Activated B cell treated with CpG ODN at 0.5 μM for 24 hours (primary cell): ENCODE measurements around the gene REXO2. TPM values are rescaled to one million over a fixed set of nuclear protein-coding genes. Genes with fewer than 3 reads are reported as not detected.

Experiments used
- ATAC-seq: fragments of 200-7000 bp; cut with Tn5 transposase; one replicate; pipeline ENCODE4 v1.10.0; 2021; ENCODE audit warnings: low read depth, mild to moderate bottlenecking, moderate library complexity
- CTCF ChIA-PET: fragments of 350-600 bp; sonication (Branson Sonifier 250); formaldehyde crosslinking; loops from one replicate; lab custom pipeline; 2021; ENCODE audit warnings: antibody characterized with exemption; lab: Charles Lee
- POLR2A ChIA-PET: fragments of 350-600 bp; sonication (Branson Sonifier 250); formaldehyde crosslinking; loops from one replicate; lab custom pipeline; 2021; ENCODE audit warnings: antibody characterized with exemption; lab: Charles Lee
- DNase-seq: peaks from one replicate; pipeline ENCODE4 v3.0.0; 2022
- H3K27ac Mint-ChIP-seq: one replicate; pipeline ENCODE4 v1.8.0; 2020; ENCODE audit warnings: mixed read lengths
- H3K27me3 Mint-ChIP-seq: one replicate; pipeline ENCODE4 v1.8.0; 2021; ENCODE audit warnings: mixed read lengths
- H3K36me3 Mint-ChIP-seq: one replicate; pipeline ENCODE4 v1.8.0; 2021; ENCODE audit warnings: low read depth, mixed read lengths
- H3K4me1 Mint-ChIP-seq: one replicate; pipeline ENCODE4 v1.8.0; 2021; ENCODE audit warnings: mixed read lengths
- H3K4me3 Mint-ChIP-seq: one replicate; pipeline ENCODE4 v1.8.0; 2020; ENCODE audit warnings: mild to moderate bottlenecking, mixed read lengths
- H3K9me3 Mint-ChIP-seq: one replicate; pipeline ENCODE4 v1.8.0; 2020; ENCODE audit warnings: mixed read lengths
- CTCF ChIP-seq: fragments of 200-600 bp; IDR thresholded peaks from one replicate; pipeline ENCODE4 v1.8.0; 2022; ENCODE audit warnings: antibody characterized with exemption, mild to moderate bottlenecking
- intact Hi-C: fragments of 100-400 bp; cut with micrococcal nuclease; formaldehyde crosslinking; loops from one replicate; pipeline ENCODE4 v1.15.1; 2024
- total RNA-seq: library from RNA; stranded (reverse); gene quantifications from 2 replicates; pipeline ENCODE4 v1.2.3, GENCODE V29; 2022

REXO2 gene
- total RNA-seq, 1 donor from 2014 or later, result 27.3 TPM

DNA sequence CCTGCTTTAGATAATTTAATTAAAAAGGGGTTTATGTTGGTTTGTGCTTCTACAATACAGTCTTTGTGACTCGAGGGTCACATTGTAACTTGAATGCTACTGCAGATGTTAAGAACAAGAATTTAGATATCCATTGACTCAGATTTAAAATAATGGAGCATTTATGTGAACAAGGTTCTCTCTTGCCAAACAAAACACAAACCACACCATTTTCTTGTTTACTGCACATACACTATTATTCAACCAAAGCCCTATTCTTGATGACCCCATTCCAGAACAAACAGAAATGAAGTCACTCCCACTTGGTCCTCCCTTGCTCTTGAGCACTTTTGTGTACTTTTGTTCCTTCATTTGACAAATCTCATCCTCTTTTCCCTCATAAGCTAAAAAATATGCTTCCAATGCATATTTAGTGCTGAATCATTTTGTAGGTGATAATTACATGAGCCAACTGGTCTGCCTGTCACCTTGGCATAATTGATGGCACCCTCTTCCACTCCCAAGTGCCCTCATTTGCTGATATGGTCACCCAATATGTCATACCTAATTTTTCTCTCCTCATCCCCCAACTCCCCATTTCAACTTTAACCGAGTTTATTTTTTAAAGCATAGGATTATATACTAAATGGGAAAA lies 41.8 kb upstream of the REXO2 start:
- ChIA-PET POLR2A (no interaction called here), CTCF (no interaction called here)
- ATAC-seq (no peak), DNase-seq (no peak)
- Mint-ChIP-seq H3K27ac (no peak overlapping the region), H3K4me1 (peaks cover 30% of the 10 kb centered on the region), H3K9me3 (no peaks in the 10 kb centered on the region), H3K27me3 (no peaks in the 10 kb centered on the region), H3K36me3 (peaks cover 15% of the 10 kb centered on the region), H3K4me3 (no peak overlapping the region)
- no peak for TF ChIP-seq CTCF
- intact Hi-C loops, result no loop called here

- ATAC-seq, result no peak
- Mint-ChIP-seq H3K4me3 (peak overlapping the region; percentile 96), H3K27ac (no peak overlapping the region), H3K36me3 (peaks cover 22% of the 10 kb centered on the region), H3K4me1 (peaks cover 35% of the 10 kb centered on the region), H3K9me3 (no peaks in the 10 kb centered on the region), H3K27me3 (no peaks in the 10 kb centered on the region)
- no peak for DNase-seq
- CTCF ChIA-PET, result no interaction called here
- POLR2A ChIA-PET, result interaction anchor here (1.1 kb wide), 1 partner anchor 41 kb away, joined by 3 read pairs; the partner anchor contains the start of gene REXO2
- intact Hi-C loops, result no loop called here
- no peak for TF ChIP-seq CTCF
Observed at GRCh38 chr11:114398303-114398920, 40.9 kb upstream of the REXO2 start.

GRCh38 chr11:114399490-114400215 lies 39.6 kb upstream of the REXO2 start:
- TF ChIP-seq CTCF, result no peak
- H3K9me3 Mint-ChIP-seq, result no peaks in the 10 kb centered on the region
- DNase-seq, result no peak
- POLR2A ChIA-PET, result interaction anchor here (0.7 to 1.8 kb wide), 4 partner anchors 11 to 422 kb away, joined by 3 to 9 read pairs (median 4); partner anchors contain the start of gene REXO2
- peaks cover 26% of the 10 kb centered on the region for H3K36me3 Mint-ChIP-seq
- CTCF ChIA-PET, result no interaction called here
- no peaks in the 10 kb centered on the region for H3K27me3 Mint-ChIP-seq
- H3K4me3 Mint-ChIP-seq, result peak overlapping the region; percentile 96
- H3K27ac Mint-ChIP-seq, result peak overlapping the region; percentile 98
- intact Hi-C loops, result loop anchor here (1.0 to 10.0 kb wide), 7 partner anchors 40 to 1085 kb away; partner anchors contain the start of genes REXO2, TTC12, USP28 and ZW10
- H3K4me1 Mint-ChIP-seq, result peaks cover 45% of the 10 kb centered on the region
- ATAC-seq, result peak; percentile 14

DNA sequence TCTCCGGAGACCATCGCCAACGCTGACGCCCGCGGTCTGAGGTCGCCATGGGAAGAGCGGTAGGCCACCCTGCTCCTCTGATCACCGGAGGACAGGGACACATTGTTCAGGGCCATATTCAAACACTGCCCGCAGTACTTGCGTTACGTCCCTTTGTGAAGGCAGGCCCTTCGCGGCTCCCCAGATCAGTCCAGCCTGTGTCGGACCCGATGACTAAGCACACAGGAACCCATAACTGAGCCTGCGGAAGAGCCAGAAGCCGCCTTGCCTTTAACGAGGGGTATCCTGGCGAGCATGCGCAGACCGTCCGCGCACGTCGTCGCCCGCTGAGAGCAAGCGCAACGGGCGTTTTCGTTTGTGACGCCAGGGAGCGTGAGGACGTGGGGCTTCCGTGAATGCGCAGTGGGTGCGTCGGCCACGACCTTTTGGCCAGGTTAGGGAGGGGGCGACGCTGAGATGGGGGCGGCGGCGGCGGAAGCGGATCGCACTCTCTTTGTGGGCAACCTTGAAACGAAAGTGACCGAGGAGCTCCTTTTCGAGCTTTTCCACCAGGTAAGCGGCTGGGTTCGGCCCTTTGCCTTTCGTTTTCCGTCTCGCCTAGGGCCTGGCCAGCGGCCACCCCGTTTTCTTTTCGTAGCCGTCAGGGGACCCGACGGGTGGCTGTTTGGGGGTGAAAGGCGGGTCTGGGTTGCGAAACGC lies 38.9 kb upstream of the REXO2 start, which contains the start of the genes C11orf71 and RBM7:
Gene C11orf71 (minus strand): TSS at position 296 of the 699 bp plus-strand sequence. CDS start 180 bp downstream, at position 116.
Gene RBM7 (plus strand): TSS at position 451 of the 699 bp plus-strand sequence. CDS start 6 bp downstream, at position 457.
- ChIA-PET CTCF (no interaction called here), POLR2A (interaction anchor here (1.0 to 1.8 kb wide), 5 partner anchors 10 to 525 kb away, joined by 3 to 9 read pairs (median 4); partner anchors contain the start of genes REXO2 and USP28)
- peak within 1 kb of the TSS; percentile 98 for H3K27ac Mint-ChIP-seq
- TF ChIP-seq CTCF, result no peak
- H3K4me3 Mint-ChIP-seq, result peak within 1 kb of the TSS; percentile 96
- H3K9me3 Mint-ChIP-seq, result no peaks in the 10 kb centered on the region
- H3K4me1 Mint-ChIP-seq, result peaks cover 50% of the 10 kb centered on the region
- ATAC-seq, result peak; percentile 93
- intact Hi-C loops, result loop anchor here (1.0 to 10.0 kb wide), 7 partner anchors 39 to 1086 kb away; partner anchors contain the start of genes REXO2, TTC12, USP28 and ZW10
- H3K27me3 Mint-ChIP-seq, result no peaks in the 10 kb centered on the region
- H3K36me3 Mint-ChIP-seq, result peaks cover 32% of the 10 kb centered on the region
- DNase-seq, result peak; percentile 93
